CD8-positive, alpha-beta memory T cell (primary cell): Measurements from ENCODE around the gene MOB3A. TPM values are rescaled to one million over a fixed set of nuclear protein-coding genes. Genes with fewer than 3 reads are reported as not detected.

Source experiments
- CTCF ChIA-PET: fragments of 350-600 bp; sonication (Branson Sonifier 250); formaldehyde crosslinking; loops from one replicate; lab custom pipeline; 2021; ENCODE audit warnings: antibody characterized with exemption; lab: Charles Lee
- POLR2A ChIA-PET: fragments of 350-600 bp; sonication (Branson Sonifier 250); formaldehyde crosslinking; loops from one replicate; lab custom pipeline; 2021; ENCODE audit warnings: antibody characterized with exemption; lab: Charles Lee
- DNase-seq, 5 donors: peaks; one replicate each; pipeline versions ENCODE4 v3.0.0 to v3.0.0-alpha.2; 2020 to 2022; ENCODE audit warnings: mixed read lengths in 1 of 5
- H3K27ac ChIP-seq: one replicate; pipeline ENCODE4 v1.7.0; 2013; ENCODE audit warnings: low read depth, mild to moderate bottlenecking, low read length, moderate library complexity
- H3K27me3 ChIP-seq: 2 replicates; pipeline ENCODE4 v1.7.0; 2013; ENCODE audit warnings: low read length, mild to moderate bottlenecking; ENCODE audit not compliant: insufficient read depth, poor library complexity, severe bottlenecking
- H3K36me3 ChIP-seq: 2 replicates; pipeline ENCODE4 v1.7.0; 2013; ENCODE audit warnings: mild to moderate bottlenecking, low read length, moderate library complexity; ENCODE audit not compliant: insufficient read depth
- H3K4me1 ChIP-seq: 2 replicates; pipeline ENCODE4 v1.7.0; 2013; ENCODE audit warnings: mild to moderate bottlenecking, low read length, moderate library complexity; ENCODE audit not compliant: insufficient read depth
- H3K4me3 ChIP-seq: 2 replicates; pipeline ENCODE4 v1.7.0; 2013; ENCODE audit warnings: mild to moderate bottlenecking, low read length
- H3K9me3 ChIP-seq: 2 replicates; pipeline ENCODE4 v1.7.0; 2013; ENCODE audit warnings: mild to moderate bottlenecking, low read length
- H3K27ac Mint-ChIP-seq, 8 donors: one replicate each; pipeline ENCODE4 v1.8.0; 2020 to 2021; ENCODE audit warnings: mixed read lengths in 8 of 8, mild to moderate bottlenecking in 6 of 8, inconsistent platforms in 3 of 8, moderate library complexity in 3 of 8
- H3K27me3 Mint-ChIP-seq, 2 donors: one replicate each; pipeline ENCODE4 v1.8.0; 2020 to 2021; ENCODE audit warnings: mixed read lengths in 2 of 2, mild to moderate bottlenecking in 1 of 2, moderate library complexity in 1 of 2
- H3K36me3 Mint-ChIP-seq, 3 donors: one replicate each; pipeline ENCODE4 v1.8.0; 2020 to 2021; ENCODE audit warnings: mixed read lengths in 3 of 3, inconsistent platforms in 1 of 3, mild to moderate bottlenecking in 1 of 3
- H3K4me1 Mint-ChIP-seq, 3 donors: one replicate each; pipeline ENCODE4 v1.8.0; 2020 to 2021; ENCODE audit warnings: mixed read lengths in 3 of 3, inconsistent platforms in 1 of 3, mild to moderate bottlenecking in 1 of 3
- H3K4me3 Mint-ChIP-seq, 7 donors: one replicate each; pipeline ENCODE4 v1.8.0; 2020 to 2021; ENCODE audit warnings: mixed read lengths in 7 of 7, mild to moderate bottlenecking in 6 of 7, moderate library complexity in 4 of 7, inconsistent platforms in 2 of 7
- H3K9me3 Mint-ChIP-seq, 5 donors: one replicate each; pipeline ENCODE4 v1.8.0; 2020 to 2022; ENCODE audit warnings: mixed read lengths in 5 of 5, mild to moderate bottlenecking in 3 of 5, moderate library complexity in 2 of 5, inconsistent platforms in 1 of 5
- polyA plus RNA-seq: library from polyadenylated mRNA; unstranded; fragments of 300-500 nt; fragmentation: Illumina TruSeq; gene quantifications from one replicate; pipeline ENCODE4 v1.2.3, GENCODE V29; 2021
- total RNA-seq, 2 experiments: library from RNA; stranded (reverse); gene quantifications; one replicate each; pipeline ENCODE4 v1.2.3, GENCODE V29; 2021

The MOB3A gene
- total and polyA plus RNA-seq, 3 experiments from 2014 or later = 106 to 188 (median 171) TPM

- no peak overlapping the region for H3K27ac ChIP-seq
- Mint-ChIP-seq H3K9me3 (no peaks in the 10 kb centered on the region), H3K27me3 (no peaks in the 10 kb centered on the region), H3K4me1 (peaks cover 27 to 41% (median 29%) of the 10 kb centered on the region in 3 donors), H3K36me3 (peaks cover 5 to 89% (median 13%) of the 10 kb centered on the region in 3 donors), H3K27ac (peak overlapping the region in 3 of 8 donors; percentile 33 to 67 (median 62)), H3K4me3 (peak overlapping the region in 1 of 7 donors; percentile 16)
- no peak for DNase-seq
- H3K27me3 ChIP-seq = no peaks in the 10 kb centered on the region
- H3K9me3 ChIP-seq = no peaks in the 10 kb centered on the region
- peaks cover 43% of the 10 kb centered on the region for H3K4me1 ChIP-seq
- POLR2A ChIA-PET = no interaction called here
- no peak overlapping the region for H3K4me3 ChIP-seq
- CTCF ChIA-PET = no interaction called here
- H3K36me3 ChIP-seq = peaks cover 71% of the 10 kb centered on the region
Measured at GRCh38 chr19:2076526-2076944, 19.6 kb downstream of the MOB3A start.

- Histone ChIP-seq H3K27ac (no peak overlapping the region), H3K27me3 (no peaks in the 10 kb centered on the region), H3K9me3 (no peaks in the 10 kb centered on the region), H3K4me1 (peaks cover 25% of the 10 kb centered on the region), H3K36me3 (peaks cover 49% of the 10 kb centered on the region), H3K4me3 (no peak overlapping the region)
- ChIA-PET CTCF (interaction anchor here (0.7 to 6.8 kb wide), 2 partner anchors 20 to 145 kb away, joined by 3 to 40 read pairs; partner anchors contain the start of gene MOB3A), POLR2A (no interaction called here)
- Mint-ChIP-seq H3K27me3 (no peaks in the 10 kb centered on the region), H3K4me1 (peaks cover 18 to 23% (median 21%) of the 10 kb centered on the region in 3 donors), H3K4me3 (peak overlapping the region in 1 of 7 donors; percentile 43), H3K36me3 (peaks cover 5 to 69% (median 14%) of the 10 kb centered on the region in 3 donors), H3K27ac (peak overlapping the region; percentile 47 to 89 (median 72)), H3K9me3 (no peaks in the 10 kb centered on the region)
- DNase-seq = no peak
Measured at GRCh38 chr19:2072757-2073551, 23.2 kb downstream of the MOB3A start.

GRCh38 chr19:2070986-2071673 is 25.0 kb downstream of the MOB3A start:
- no peak for DNase-seq
- peak overlapping the region in 6 of 8 donors; percentile 60 to 94 (median 86) for H3K27ac Mint-ChIP-seq
- H3K36me3 Mint-ChIP-seq = peaks cover 5 to 51% (median 14%) of the 10 kb centered on the region in 3 donors
- peaks cover 18 to 23% (median 18%) of the 10 kb centered on the region in 3 donors for H3K4me1 Mint-ChIP-seq
- ChIA-PET POLR2A (interaction anchor here (0.6 to 1.0 kb wide), 3 partner anchors 13 to 52 kb away, joined by 3 to 5 read pairs (median 3); no protein-coding TSS in a partner anchor), CTCF (interaction anchor here (0.7 to 6.8 kb wide), 7 partner anchors 12 to 141 kb away, joined by 3 to 49 read pairs (median 4); partner anchors contain the start of gene MOB3A)
- Histone ChIP-seq H3K4me1 (peaks cover 17% of the 10 kb centered on the region), H3K9me3 (no peaks in the 10 kb centered on the region), H3K27ac (no peak overlapping the region), H3K27me3 (no peaks in the 10 kb centered on the region), H3K36me3 (peaks cover 34% of the 10 kb centered on the region), H3K4me3 (no peak overlapping the region)
- H3K27me3 Mint-ChIP-seq = no peaks in the 10 kb centered on the region
- no peaks in the 10 kb centered on the region for H3K9me3 Mint-ChIP-seq
- peak overlapping the region in 1 of 7 donors; percentile 12 for H3K4me3 Mint-ChIP-seq

GRCh38 chr19:2070436-2070827 is 25.7 kb downstream of the MOB3A start:
- H3K36me3 Mint-ChIP-seq = peaks cover 5 to 46% (median 14%) of the 10 kb centered on the region in 3 donors
- ChIA-PET POLR2A (interaction anchor here (0.6 to 1.8 kb wide), 6 partner anchors 9 to 188 kb away, joined by 3 to 6 read pairs (median 4); no protein-coding TSS in a partner anchor), CTCF (interaction anchor here (0.7 to 6.8 kb wide), 14 partner anchors 13 to 140 kb away, joined by 3 to 49 read pairs (median 4); partner anchors contain the start of gene MOB3A)
- no peaks in the 10 kb centered on the region for H3K27me3 ChIP-seq
- peaks cover 18 to 23% (median 18%) of the 10 kb centered on the region in 3 donors for H3K4me1 Mint-ChIP-seq
- no peaks in the 10 kb centered on the region for H3K9me3 Mint-ChIP-seq
- H3K4me3 Mint-ChIP-seq = no peak overlapping the region
- H3K27ac ChIP-seq = no peak overlapping the region
- peaks cover 30% of the 10 kb centered on the region for H3K36me3 ChIP-seq
- DNase-seq = no peak
- no peaks in the 10 kb centered on the region for H3K27me3 Mint-ChIP-seq
- H3K27ac Mint-ChIP-seq = peak overlapping the region in 3 of 8 donors; percentile 15 to 93 (median 88)
- H3K4me3 ChIP-seq = no peak overlapping the region
- peaks cover 17% of the 10 kb centered on the region for H3K4me1 ChIP-seq
- H3K9me3 ChIP-seq = no peaks in the 10 kb centered on the region

- peak overlapping the region in 3 of 8 donors; percentile 12 to 52 (median 32) for H3K27ac Mint-ChIP-seq
- H3K36me3 Mint-ChIP-seq = peaks cover 0 to 9% (median 0%) of the 10 kb centered on the region in 3 donors
- no peak overlapping the region for H3K4me3 Mint-ChIP-seq
- ChIA-PET POLR2A (no interaction called here), CTCF (no interaction called here)
- H3K9me3 Mint-ChIP-seq = no peaks in the 10 kb centered on the region
- no peak overlapping the region for H3K27ac ChIP-seq
- no peaks in the 10 kb centered on the region for H3K27me3 ChIP-seq
- H3K4me1 ChIP-seq = peaks cover 31% of the 10 kb centered on the region
- DNase-seq = no peak
- H3K27me3 Mint-ChIP-seq = no peaks in the 10 kb centered on the region
- no peaks in the 10 kb centered on the region for H3K9me3 ChIP-seq
- no peak overlapping the region for H3K4me3 ChIP-seq
- H3K4me1 Mint-ChIP-seq = peaks cover 21 to 35% (median 25%) of the 10 kb centered on the region in 3 donors
- no peaks in the 10 kb centered on the region for H3K36me3 ChIP-seq
Measured at GRCh38 chr19:2064788-2065524, 31.2 kb downstream of the MOB3A start.

- POLR2A ChIA-PET = no interaction called here
- Mint-ChIP-seq H3K36me3 (peaks cover 0 to 7% (median 0%) of the 10 kb centered on the region in 3 donors), H3K4me1 (peaks cover 17 to 32% (median 22%) of the 10 kb centered on the region in 3 donors), H3K27ac (peak overlapping the region in 1 of 8 donors; percentile 50), H3K27me3 (no peaks in the 10 kb centered on the region), H3K4me3 (no peak overlapping the region), H3K9me3 (no peaks in the 10 kb centered on the region)
- CTCF ChIA-PET = no interaction called here
- Histone ChIP-seq H3K4me3 (no peak overlapping the region), H3K36me3 (no peaks in the 10 kb centered on the region), H3K27ac (no peak overlapping the region), H3K4me1 (peaks cover 31% of the 10 kb centered on the region), H3K27me3 (no peaks in the 10 kb centered on the region), H3K9me3 (no peaks in the 10 kb centered on the region)
- no peak for DNase-seq
Measured at GRCh38 chr19:2064395-2064787, 31.7 kb downstream of the MOB3A start.

GRCh38 chr19:2063824-2064223 is 32.3 kb downstream of the MOB3A start:
- no peaks in the 10 kb centered on the region for H3K9me3 ChIP-seq
- H3K27ac Mint-ChIP-seq = peak overlapping the region in 2 of 8 donors; percentile 12 to 50
- H3K27me3 Mint-ChIP-seq = no peaks in the 10 kb centered on the region
- DNase-seq = no peak
- H3K4me1 Mint-ChIP-seq = peaks cover 21 to 32% (median 21%) of the 10 kb centered on the region in 3 donors
- H3K36me3 ChIP-seq = no peaks in the 10 kb centered on the region
- no peaks in the 10 kb centered on the region for H3K27me3 ChIP-seq
- peaks cover 34% of the 10 kb centered on the region for H3K4me1 ChIP-seq
- no peaks in the 10 kb centered on the region for H3K9me3 Mint-ChIP-seq
- peaks cover 0 to 7% (median 0%) of the 10 kb centered on the region in 3 donors for H3K36me3 Mint-ChIP-seq
- ChIA-PET CTCF (interaction anchor here (1.2 kb wide), 1 partner anchor 29 kb away, joined by 4 read pairs; no protein-coding TSS in a partner anchor), POLR2A (interaction anchor here (1.2 kb wide), 1 partner anchor 21 kb away, joined by 3 read pairs; no protein-coding TSS in a partner anchor)
- H3K27ac ChIP-seq = no peak overlapping the region
- H3K4me3 ChIP-seq = no peak overlapping the region
- H3K4me3 Mint-ChIP-seq = peak overlapping the region in 2 of 7 donors; percentile 12 to 33
